Vagina (tissue), 2 donors: ENCODE data around the gene MTCL1.

Source experiments
- CTCF ChIP-seq, 3 experiments: fragments of 450-650 bp in 2 of 3; fragments of 200-600 bp in 1 of 3; sonication (generic) in 1 of 3; IDR thresholded peaks; one replicate each; pipeline ENCODE4 v1.5.1; 2017 to 2019; ENCODE audit warnings: antibody characterized with exemption in 3 of 3, mild to moderate bottlenecking in 2 of 3, moderate library complexity in 2 of 3
- POLR2A ChIP-seq, 2 donors: fragments of 450-650 bp; IDR thresholded peaks; one replicate each; pipeline ENCODE4 v1.6.1; 2017; ENCODE audit warnings: antibody characterized with exemption in 2 of 2, mild to moderate bottlenecking in 2 of 2, moderate library complexity in 2 of 2

DNA sequence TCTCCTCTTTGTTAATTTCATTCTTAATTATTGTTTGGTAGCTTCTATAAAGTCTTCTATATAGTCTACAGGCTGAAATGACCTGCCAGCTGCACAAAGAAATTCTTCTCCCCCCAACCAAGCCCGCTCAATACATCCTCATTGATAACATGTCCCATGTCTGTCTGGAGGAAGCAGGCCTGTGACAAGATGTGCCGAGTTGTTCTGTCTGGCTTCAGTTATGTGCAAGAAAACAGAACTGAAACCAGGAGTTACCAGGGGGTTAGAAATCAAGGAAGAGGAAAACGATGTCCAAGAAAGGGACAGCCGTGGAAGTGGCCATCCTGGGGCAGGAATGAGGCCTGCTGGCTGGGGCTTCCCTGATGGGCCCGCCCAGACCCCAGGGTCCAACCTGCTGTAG, 57.6 kb downstream of the MTCL1 start:
- TF ChIP-seq CTCF (IDR thresholded peaks at IDR 0.05) (no peak), POLR2A (IDR thresholded peaks at IDR 0.05) (no peak)
